Tibial nerve (tissue), 3 donors: ENCODE results near the gene ETV1.

ENCODE experiments used
- POLR2A ChIP-seq, 2 donors: fragments of 450-650 bp; IDR thresholded peaks; one replicate each; pipeline ENCODE4 v1.6.1; 2017; ENCODE audit warnings: antibody characterized with exemption in 2 of 2, mild to moderate bottlenecking in 2 of 2, moderate library complexity in 2 of 2
- TF ChIP-seq, protein P1 (sequence below), 5 experiments: fragments of 200-600 bp in 3 of 5; fragments of 450-650 bp in 2 of 5; sonication (generic) in 3 of 5; IDR thresholded peaks; one replicate each; pipeline ENCODE4 v1.5.1; 2016 to 2019; ENCODE audit warnings: antibody characterized with exemption in 5 of 5, mild to moderate bottlenecking in 3 of 5, moderate library complexity in 2 of 5

DNA sequence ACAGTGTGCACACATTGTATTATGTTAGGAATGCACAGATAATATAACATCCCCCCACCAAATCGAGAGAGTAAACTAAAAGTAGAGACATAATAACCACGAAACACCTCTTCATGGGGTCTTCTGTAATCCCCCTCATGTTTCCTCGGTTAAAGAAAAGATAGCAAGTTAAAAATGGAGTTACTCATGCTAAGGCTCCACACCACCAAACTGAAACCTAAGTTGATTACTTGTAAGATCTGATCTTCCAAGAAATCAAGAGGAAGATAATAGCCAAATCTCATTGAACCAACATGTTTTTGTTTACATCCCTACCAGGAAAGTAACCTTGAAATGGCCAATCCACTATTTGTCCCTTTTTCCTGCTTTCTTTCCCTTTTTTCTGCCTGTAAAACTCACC, 11.7 kb upstream of the ETV1 start:
- TF ChIP-seq, protein P1, sequence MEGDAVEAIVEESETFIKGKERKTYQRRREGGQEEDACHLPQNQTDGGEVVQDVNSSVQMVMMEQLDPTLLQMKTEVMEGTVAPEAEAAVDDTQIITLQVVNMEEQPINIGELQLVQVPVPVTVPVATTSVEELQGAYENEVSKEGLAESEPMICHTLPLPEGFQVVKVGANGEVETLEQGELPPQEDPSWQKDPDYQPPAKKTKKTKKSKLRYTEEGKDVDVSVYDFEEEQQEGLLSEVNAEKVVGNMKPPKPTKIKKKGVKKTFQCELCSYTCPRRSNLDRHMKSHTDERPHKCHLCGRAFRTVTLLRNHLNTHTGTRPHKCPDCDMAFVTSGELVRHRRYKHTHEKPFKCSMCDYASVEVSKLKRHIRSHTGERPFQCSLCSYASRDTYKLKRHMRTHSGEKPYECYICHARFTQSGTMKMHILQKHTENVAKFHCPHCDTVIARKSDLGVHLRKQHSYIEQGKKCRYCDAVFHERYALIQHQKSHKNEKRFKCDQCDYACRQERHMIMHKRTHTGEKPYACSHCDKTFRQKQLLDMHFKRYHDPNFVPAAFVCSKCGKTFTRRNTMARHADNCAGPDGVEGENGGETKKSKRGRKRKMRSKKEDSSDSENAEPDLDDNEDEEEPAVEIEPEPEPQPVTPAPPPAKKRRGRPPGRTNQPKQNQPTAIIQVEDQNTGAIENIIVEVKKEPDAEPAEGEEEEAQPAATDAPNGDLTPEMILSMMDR (IDR thresholded peaks at IDR 0.05) = no peak
- TF ChIP-seq POLR2A (IDR thresholded peaks at IDR 0.05) = no peak
